ENCODE measurements around the gene TFR2.

The TFR2 gene

GRCh38 chr7:100584683-100585510, 56.5 kb downstream of the TFR2 start:
- TF ChIP-seq, protein P1, sequence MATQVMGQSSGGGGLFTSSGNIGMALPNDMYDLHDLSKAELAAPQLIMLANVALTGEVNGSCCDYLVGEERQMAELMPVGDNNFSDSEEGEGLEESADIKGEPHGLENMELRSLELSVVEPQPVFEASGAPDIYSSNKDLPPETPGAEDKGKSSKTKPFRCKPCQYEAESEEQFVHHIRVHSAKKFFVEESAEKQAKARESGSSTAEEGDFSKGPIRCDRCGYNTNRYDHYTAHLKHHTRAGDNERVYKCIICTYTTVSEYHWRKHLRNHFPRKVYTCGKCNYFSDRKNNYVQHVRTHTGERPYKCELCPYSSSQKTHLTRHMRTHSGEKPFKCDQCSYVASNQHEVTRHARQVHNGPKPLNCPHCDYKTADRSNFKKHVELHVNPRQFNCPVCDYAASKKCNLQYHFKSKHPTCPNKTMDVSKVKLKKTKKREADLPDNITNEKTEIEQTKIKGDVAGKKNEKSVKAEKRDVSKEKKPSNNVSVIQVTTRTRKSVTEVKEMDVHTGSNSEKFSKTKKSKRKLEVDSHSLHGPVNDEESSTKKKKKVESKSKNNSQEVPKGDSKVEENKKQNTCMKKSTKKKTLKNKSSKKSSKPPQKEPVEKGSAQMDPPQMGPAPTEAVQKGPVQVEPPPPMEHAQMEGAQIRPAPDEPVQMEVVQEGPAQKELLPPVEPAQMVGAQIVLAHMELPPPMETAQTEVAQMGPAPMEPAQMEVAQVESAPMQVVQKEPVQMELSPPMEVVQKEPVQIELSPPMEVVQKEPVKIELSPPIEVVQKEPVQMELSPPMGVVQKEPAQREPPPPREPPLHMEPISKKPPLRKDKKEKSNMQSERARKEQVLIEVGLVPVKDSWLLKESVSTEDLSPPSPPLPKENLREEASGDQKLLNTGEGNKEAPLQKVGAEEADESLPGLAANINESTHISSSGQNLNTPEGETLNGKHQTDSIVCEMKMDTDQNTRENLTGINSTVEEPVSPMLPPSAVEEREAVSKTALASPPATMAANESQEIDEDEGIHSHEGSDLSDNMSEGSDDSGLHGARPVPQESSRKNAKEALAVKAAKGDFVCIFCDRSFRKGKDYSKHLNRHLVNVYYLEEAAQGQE (IDR thresholded peaks at IDR 0.05; ENCODE audit: insufficient read depth in 1 of 2, low read depth in 2 of 2, low read length in 2 of 2) = 0 out of 4 replicates have a peak, but pooled peaks of 1 of the 2 experiments have one; percentile 21
- TF ChIP-seq SIN3A (IDR thresholded peaks at IDR 0.05; ENCODE audit: borderline replicate concordance, insufficient read depth, low read length) = no peak
- TF ChIP-seq FOXP2 (optimal IDR thresholded peaks at IDR 0.05; ENCODE audit: borderline replicate concordance, extremely low read depth, extremely low read length, insufficient read depth) = no peak

DNA sequence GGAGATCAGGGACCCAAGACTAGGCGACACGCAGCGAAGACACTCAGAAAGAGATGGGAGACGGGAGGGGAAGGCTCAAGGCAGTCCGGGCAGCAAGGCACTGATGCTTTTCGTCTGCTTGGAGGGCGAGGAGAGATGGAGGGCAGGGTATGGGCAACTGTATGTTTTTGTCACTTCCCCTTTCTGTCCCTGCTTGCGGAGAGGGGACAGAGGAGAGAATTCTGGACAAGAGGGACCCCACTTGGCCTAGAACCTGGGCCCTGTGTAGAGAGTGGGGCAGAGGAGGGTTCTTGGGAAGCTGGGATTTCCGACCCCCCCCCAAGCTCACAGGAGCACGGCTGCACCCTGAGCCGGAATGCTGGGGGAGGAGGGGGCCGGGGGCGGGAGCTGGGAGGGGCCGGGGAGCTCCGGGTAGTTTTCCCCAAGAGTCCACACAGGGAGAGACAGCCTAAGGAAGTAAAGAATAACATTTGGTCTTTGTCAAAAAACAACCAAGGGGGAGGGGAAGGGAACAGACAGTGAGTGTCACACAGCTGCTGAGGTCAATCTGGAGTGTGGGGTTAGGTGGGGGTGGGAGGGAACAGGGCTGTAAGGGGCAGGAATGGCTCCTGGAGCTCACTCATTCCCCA, 57.2 kb downstream of the TFR2 start:
- TF ChIP-seq POLR2AphosphoS5 (IDR thresholded peaks at IDR 0.05; ENCODE audit: low read depth, low read length) = no peak

- TF ChIP-seq POLR2AphosphoS5 (IDR thresholded peaks at IDR 0.05; ENCODE audit: low read depth, low read length) (no peak), TAF1 (IDR thresholded peaks at IDR 0.05; ENCODE audit: borderline replicate concordance, insufficient read depth, low read length) (no peak), FOXP2 (optimal IDR thresholded peaks at IDR 0.05; ENCODE audit: borderline replicate concordance, extremely low read depth, extremely low read length, insufficient read depth) (no peak), SIN3A (IDR thresholded peaks at IDR 0.05; ENCODE audit: borderline replicate concordance, insufficient read depth, low read length) (no peak)
- TF ChIP-seq, protein P1 (IDR thresholded peaks at IDR 0.05; ENCODE audit: insufficient read depth in 1 of 2, low read depth in 2 of 2, low read length in 2 of 2) = no peak
Measured at GRCh38 chr7:100583132-100584053, 58.0 kb downstream of the TFR2 start.

- no peak for TF ChIP-seq SIN3A (IDR thresholded peaks at IDR 0.05; ENCODE audit: borderline replicate concordance, insufficient read depth, low read length)
- no peak for TF ChIP-seq POLR2AphosphoS5 (IDR thresholded peaks at IDR 0.05; ENCODE audit: low read depth, low read length)
- TF ChIP-seq TAF1 (IDR thresholded peaks at IDR 0.05; ENCODE audit: borderline replicate concordance, insufficient read depth, low read length) = no peak
- no peak for TF ChIP-seq FOXP2 (optimal IDR thresholded peaks at IDR 0.05; ENCODE audit: borderline replicate concordance, extremely low read depth, extremely low read length, insufficient read depth)
- TF ChIP-seq, protein P1 (IDR thresholded peaks at IDR 0.05; ENCODE audit: insufficient read depth in 1 of 2, low read depth in 2 of 2, low read length in 2 of 2) = no peak
Measured at GRCh38 chr7:100582650-100583049, 58.7 kb downstream of the TFR2 start.

DNA sequence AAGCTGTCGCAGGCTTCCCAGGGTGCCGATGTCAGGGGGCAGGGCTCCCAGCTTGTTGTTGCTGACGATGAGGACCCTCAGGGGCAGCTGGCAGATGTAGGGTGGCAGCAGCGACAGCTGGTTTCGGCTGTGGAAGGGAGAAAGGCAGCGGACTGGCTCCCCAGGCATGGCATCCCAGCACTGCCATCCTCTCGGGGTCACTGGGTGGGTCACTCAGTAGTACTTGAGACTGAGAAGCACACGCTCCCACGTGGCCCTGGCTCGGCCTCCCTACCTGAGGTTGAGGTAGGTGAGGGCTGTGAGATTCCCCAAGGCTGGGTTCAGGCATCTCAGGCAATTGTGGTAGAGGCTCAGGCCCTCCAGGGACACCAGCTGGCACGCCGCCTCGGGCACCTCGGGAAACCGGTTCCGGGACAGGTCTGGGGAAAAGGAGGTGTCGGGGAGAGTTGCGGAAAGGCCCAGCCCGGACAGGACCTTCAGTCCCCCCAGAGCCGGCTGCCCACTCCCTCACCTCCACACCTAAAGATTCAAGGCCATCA, 59.2 kb downstream of the TFR2 start:
- TF ChIP-seq, protein P1 (IDR thresholded peaks at IDR 0.05; ENCODE audit: insufficient read depth in 1 of 2, low read depth in 2 of 2, low read length in 2 of 2) = no peak
- no peak for TF ChIP-seq SIN3A (IDR thresholded peaks at IDR 0.05; ENCODE audit: borderline replicate concordance, insufficient read depth, low read length)
- TF ChIP-seq TAF1 (IDR thresholded peaks at IDR 0.05; ENCODE audit: borderline replicate concordance, insufficient read depth, low read length) = no peak
- no peak for TF ChIP-seq FOXP2 (optimal IDR thresholded peaks at IDR 0.05; ENCODE audit: borderline replicate concordance, extremely low read depth, extremely low read length, insufficient read depth)
- no peak for TF ChIP-seq POLR2AphosphoS5 (IDR thresholded peaks at IDR 0.05; ENCODE audit: low read depth, low read length)

Data from PFSK-1 (cell line).